HCT116 (cell line): ENCODE data around the gene CDKL4. TPM values are rescaled to one million over a fixed set of nuclear protein-coding genes. Genes with fewer than 3 reads are reported as not detected.

Experiments used
- ATAC-seq: fragments of 200-7000 bp; cut with Tn5 transposase; 2 replicates; pipeline ENCODE4 v1.9.1; 2020; ENCODE audit warnings: mild to moderate bottlenecking, moderate library complexity
- BruUV-seq: library from RNA; stranded (reverse); fragments of 400-500 nt; replicated peaks from 2 replicates; lab custom pipeline; 2021; lab: Mats Ljungman, UMichigan
- CTCF ChIA-PET: fragments of 300-600 bp; sonication (Branson Sonifier 250); formaldehyde crosslinking; loops from one replicate; lab custom pipeline; 2021; ENCODE audit warnings: antibody characterized with exemption; lab: Charles Lee
- POLR2A ChIA-PET: fragments of 300-600, 350-600 bp; sonication (Branson Sonifier 250); formaldehyde crosslinking; loops from one replicate; lab custom pipeline; 2021; ENCODE audit warnings: antibody characterized with exemption; lab: Charles Lee
- RAD21 ChIA-PET, 2 experiments: fragments of 300-600 bp; sonication (Branson Sonifier 250); formaldehyde crosslinking; loops; one replicate each; lab custom pipeline; 2023; ENCODE audit warnings: low total read pairs in 2 of 2; ENCODE audit not compliant: uncharacterized antibody in 2 of 2, unreplicated experiment in 2 of 2, low non-redundant PET in 1 of 2; lab: Charles Lee
- DNase-seq: peaks from one replicate; pipeline ENCODE4 v3.0.0-alpha.2; 2010; ENCODE audit warnings: low read depth, low spot score
- H2AFZ ChIP-seq: fragments of 200-600 bp; shearing (Covaris generic), sonication (generic); 2 replicates; pipeline ENCODE4 v1.6.1; 2017; ENCODE audit warnings: low read depth, mixed run types, mixed read lengths, antibody characterized with exemption, low read length; ENCODE audit not compliant: poor library complexity, severe bottlenecking
- H3K27ac ChIP-seq: 2 replicates; pipeline ENCODE4 v1.5.1; 2012; ENCODE audit warnings: low read depth, low read length
- H3K27me3 ChIP-seq: fragments of 200-600 bp; sonication (generic); 2 replicates; pipeline ENCODE4 v1.6.1; 2016; ENCODE audit warnings: mixed run types, low read length, mixed read lengths; ENCODE audit not compliant: insufficient read depth
- H3K36me3 ChIP-seq, 2 experiments: fragments of 200-500 bp in 1 of 2; fragments of 200-600 bp in 1 of 2; sonication (Bioruptor generic) in 1 of 2; sonication (generic) in 1 of 2; 2 replicates each; pipeline versions ENCODE4 v1.5.1 to v1.6.1; 2014 to 2016; ENCODE audit warnings: low read length in 2 of 2, inconsistent platforms in 1 of 2, mixed read lengths in 1 of 2, mixed run types in 1 of 2; ENCODE audit not compliant: insufficient read depth in 2 of 2, control insufficient read depth in 1 of 2
- H3K4me1 ChIP-seq, 2 experiments: fragments of 200-600 bp in 1 of 2; sonication (generic) in 1 of 2; 2 replicates each; pipeline versions ENCODE4 v1.5.1 to v1.6.1; 2012 to 2017; ENCODE audit warnings: low read length in 2 of 2, inconsistent platforms in 1 of 2, mild to moderate bottlenecking in 1 of 2, mixed read lengths in 1 of 2, mixed run types in 1 of 2, moderate library complexity in 1 of 2; ENCODE audit not compliant: insufficient read depth in 2 of 2, control insufficient read depth in 1 of 2
- H3K4me2 ChIP-seq: fragments of 200-600 bp; sonication (generic); 2 replicates; pipeline ENCODE4 v1.6.1; 2017; ENCODE audit warnings: mixed run types, low read length, mixed read lengths
- H3K4me3 ChIP-seq, 2 experiments: fragments of 200-600 bp in 1 of 2; sonication (generic) in 1 of 2; replicated peaks in 1 of 2; 2 replicates each; pipeline ENCODE4 v1.5.1; 2011 to 2016; ENCODE audit warnings: low read length in 2 of 2, control low read depth in 1 of 2, low read depth in 1 of 2, mild to moderate bottlenecking in 1 of 2, mixed read lengths in 1 of 2, mixed run types in 1 of 2
- H3K79me2 ChIP-seq: fragments of 200-600 bp; sonication (generic); 2 replicates; pipeline ENCODE4 v1.6.1; 2017; ENCODE audit warnings: mild to moderate bottlenecking, mixed run types, low read length, moderate library complexity, mixed read lengths; ENCODE audit not compliant: insufficient read depth
- H3K9ac ChIP-seq: fragments of 200-600 bp; sonication (generic); 2 replicates; pipeline ENCODE4 v1.6.1; 2016; ENCODE audit warnings: low read length, mixed read lengths
- H3K9me2 ChIP-seq: fragments of 200-600 bp; sonication (generic), shearing (Covaris generic); 2 replicates; pipeline ENCODE4 v1.6.1; 2017; ENCODE audit warnings: mixed run types, mild to moderate bottlenecking, moderate library complexity; ENCODE audit not compliant: insufficient read depth
- H3K9me3 ChIP-seq, 2 experiments: fragments of 200-500 bp in 1 of 2; fragments of 200-600 bp in 1 of 2; sonication (Bioruptor generic) in 1 of 2; sonication (generic) in 1 of 2; 2 replicates each; pipeline ENCODE4 v1.6.1; 2014 to 2017; ENCODE audit warnings: low read length in 2 of 2, mixed read lengths in 2 of 2, inconsistent platforms in 1 of 2, low read depth in 1 of 2, mild to moderate bottlenecking in 1 of 2, mixed run types in 1 of 2, moderate library complexity in 1 of 2; ENCODE audit not compliant: control insufficient read depth in 1 of 2, insufficient read depth in 1 of 2
- H4K20me1 ChIP-seq: fragments of 200-600 bp; sonication (generic), shearing (Covaris generic); 2 replicates; pipeline ENCODE4 v1.6.1; 2017; ENCODE audit warnings: mixed run types, mild to moderate bottlenecking, moderate library complexity; ENCODE audit not compliant: insufficient read depth
- CBX3 ChIP-seq: IDR thresholded peaks from 2 replicates; pipeline ENCODE4 v1.6.1; 2012; ENCODE audit warnings: low read depth
- CEBPB ChIP-seq: IDR thresholded peaks from 2 replicates; pipeline ENCODE4 v1.6.1; 2012; ENCODE audit warnings: low read depth
- CTCF ChIP-seq, 3 experiments: fragments of 200-600 bp in 1 of 3; sonication (generic) in 1 of 3; IDR thresholded peaks in 2 of 3; conservative IDR thresholded peaks in 1 of 3; 2 replicates each; pipeline ENCODE4 v1.5.1; 2012 to 2017; ENCODE audit warnings: low read depth in 2 of 3, low read length in 2 of 3, antibody characterized with exemption in 1 of 3, borderline replicate concordance in 1 of 3, control low read depth in 1 of 3, mild to moderate bottlenecking in 1 of 3, mixed read lengths in 1 of 3, mixed run types in 1 of 3, moderate library complexity in 1 of 3; ENCODE audit not compliant: insufficient read depth in 1 of 3
- EGR1 ChIP-seq: IDR thresholded peaks from 2 replicates; pipeline ENCODE4 v1.6.1; 2012; ENCODE audit warnings: low read depth
- ELF1 ChIP-seq: IDR thresholded peaks from 2 replicates; pipeline ENCODE4 v1.6.1; 2012; ENCODE audit warnings: low read depth, borderline replicate concordance
- EZH2phosphoT487 ChIP-seq: fragments of 200-600 bp; IDR thresholded peaks from 2 replicates; pipeline ENCODE4 v1.6.1; 2018; ENCODE audit warnings: antibody characterized with exemption, borderline replicate concordance
- POLR2A ChIP-seq: IDR thresholded peaks from 2 replicates; pipeline ENCODE4 v1.7.0; 2011; ENCODE audit warnings: borderline replicate concordance; ENCODE audit not compliant: insufficient read depth, insufficient read length; ENCODE audit errors: extremely low read depth
- POLR2AphosphoS5 ChIP-seq: IDR thresholded peaks from 2 replicates; pipeline ENCODE4 v1.6.1; 2011; ENCODE audit warnings: mild to moderate bottlenecking, low read depth, low read length, moderate library complexity
- SIN3A ChIP-seq: IDR thresholded peaks from 2 replicates; pipeline ENCODE4 v1.6.1; 2012; ENCODE audit warnings: low read depth
- SP1 ChIP-seq: IDR thresholded peaks from 2 replicates; pipeline ENCODE4 v1.6.1; 2012; ENCODE audit warnings: low read depth
- SRF ChIP-seq: IDR thresholded peaks from 2 replicates; pipeline ENCODE4 v1.6.1; 2012; ENCODE audit warnings: low read depth
- TCF7L2 ChIP-seq: IDR thresholded peaks from 2 replicates; pipeline ENCODE4 v1.7.0; 2011; ENCODE audit warnings: borderline replicate concordance, inconsistent platforms; ENCODE audit not compliant: insufficient read depth, insufficient read length; ENCODE audit errors: extremely low read depth
- YY1 ChIP-seq: IDR thresholded peaks from 2 replicates; pipeline ENCODE4 v1.6.1; 2011; ENCODE audit warnings: low read length, low read depth, moderate library complexity, mild to moderate bottlenecking; ENCODE audit not compliant: insufficient replicate concordance; ENCODE audit errors: extremely low read depth
- ZBTB33 ChIP-seq: IDR thresholded peaks from 2 replicates; pipeline ENCODE4 v1.6.1; 2011; ENCODE audit warnings: mild to moderate bottlenecking, low read length, moderate library complexity; ENCODE audit not compliant: insufficient replicate concordance; ENCODE audit errors: extremely low read depth
- ZFX ChIP-seq: fragments of 450-650 bp; IDR thresholded peaks from 2 replicates; pipeline ENCODE4 v1.6.1; 2017
- ZNF274 ChIP-seq: fragments of 200-500 bp; sonication (Bioruptor generic); IDR thresholded peaks from 2 replicates; pipeline ENCODE4 v1.6.1; 2014; ENCODE audit warnings: mild to moderate bottlenecking, low read depth, low read length, inconsistent platforms
- intact Hi-C: fragments of 100-400 bp; cut with micrococcal nuclease; formaldehyde crosslinking; loops from 2 replicates; pipeline ENCODE4 v1.10.0; 2022
- total RNA-seq: library from RNA; stranded (reverse); gene quantifications from one replicate; pipeline ENCODE4 v1.2.1, GENCODE V29; 2021; ENCODE audit not compliant: unreplicated experiment
- TF ChIP-seq, protein P1 (sequence below): IDR thresholded peaks from 2 replicates; pipeline ENCODE4 v1.6.1; 2012

Gene CDKL4
- total RNA-seq, 1 experiment from 2014 or later = 0.27 TPM

DNA sequence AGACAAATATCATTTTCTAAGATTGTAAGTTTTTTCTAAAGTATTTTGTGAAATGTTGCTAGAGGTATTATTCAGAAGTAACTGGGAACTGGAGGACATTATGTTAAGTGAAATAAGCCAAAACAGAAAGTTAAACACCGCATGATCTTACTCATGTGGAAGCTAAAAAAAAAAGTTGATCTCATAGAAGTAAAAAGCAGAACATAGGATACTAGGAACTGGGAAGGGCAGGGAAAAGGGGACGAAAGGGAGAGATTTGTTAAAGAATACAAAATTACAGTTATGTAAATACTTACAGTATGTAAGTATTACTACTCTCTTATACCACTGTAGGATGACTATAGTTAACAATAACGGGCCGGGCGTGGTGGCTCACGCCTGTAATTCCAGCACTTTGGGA, 46.7 kb upstream of the CDKL4 start:
- H3K27me3 ChIP-seq = no peaks in the 10 kb centered on the region
- no peaks in the 10 kb centered on the region for H3K79me2 ChIP-seq
- intact Hi-C loops = no loop called here
- BruUV-seq = no TSS peak
- no peaks in the 10 kb centered on the region for H3K9me2 ChIP-seq
- H3K9me3 ChIP-seq = no peaks in the 10 kb centered on the region
- H3K4me2 ChIP-seq = no peak overlapping the region
- H3K27ac ChIP-seq = no peak overlapping the region
- H4K20me1 ChIP-seq = no peaks in the 10 kb centered on the region; the same call in 1 of the 2 replicates
- H3K9ac ChIP-seq = no peak overlapping the region
- CTCF ChIA-PET = no interaction called here
- ATAC-seq (no peak), DNase-seq (no peak)
- H3K36me3 ChIP-seq = peaks cover 5 to 11% of the 10 kb centered on the region in 2 experiments; a peak in 1 of 4 replicates
- TF ChIP-seq, protein P1, sequence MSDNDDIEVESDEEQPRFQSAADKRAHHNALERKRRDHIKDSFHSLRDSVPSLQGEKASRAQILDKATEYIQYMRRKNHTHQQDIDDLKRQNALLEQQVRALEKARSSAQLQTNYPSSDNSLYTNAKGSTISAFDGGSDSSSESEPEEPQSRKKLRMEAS = no peak
- TF ChIP-seq POLR2AphosphoS5 (no peak), TCF7L2 (no peak), CBX3 (no peak), POLR2A (no peak), SRF (no peak), CEBPB (no peak), SP1 (no peak), YY1 (no peak), ZFX (no peak), ZBTB33 (no peak), ZNF274 (no peak), EGR1 (no peak), EZH2phosphoT487 (no peak), ELF1 (no peak), SIN3A (no peak), CTCF (IDR thresholded peaks at IDR 0.05 in 2 of 3, conservative IDR thresholded peaks at IDR 0.05 in 1 of 3; ENCODE audit: borderline replicate concordance in 1 of 3, insufficient read depth in 1 of 3, low read depth in 2 of 3, low read length in 2 of 3) (no peak)
- H3K4me3 ChIP-seq = no peak overlapping the region
- no peak overlapping the region for H2AFZ ChIP-seq
- POLR2A ChIA-PET = interaction anchor here (0.7 kb wide), 1 partner anchor 412 kb away, joined by 3 read pairs; no protein-coding TSS in a partner anchor
- RAD21 ChIA-PET = no interaction called here
- H3K4me1 ChIP-seq = peaks cover 0 to 5% of the 10 kb centered on the region in 2 experiments; a peak in 2 of 4 replicates
